H1 (cell line): ENCODE measurements around the gene ENDOV.

ENCODE experiments used
- CTCF ChIP-seq, 3 experiments: IDR thresholded peaks; 1 replicate in 2 of 3; 2 replicates in 1 of 3; pipeline versions ENCODE4 v1.5.1 to v1.6.1; 2011; ENCODE audit warnings: low read length in 3 of 3, mild to moderate bottlenecking in 3 of 3, inconsistent platforms in 2 of 3, low read depth in 1 of 3, moderate library complexity in 1 of 3; ENCODE audit not compliant: insufficient read depth in 1 of 3; ENCODE audit errors: control extremely low read depth in 1 of 3
- HDAC2 ChIP-seq, 2 experiments: fragments of 300-600 bp in 1 of 2; sonication (generic) in 1 of 2; IDR thresholded peaks; 2 replicates each; pipeline ENCODE4 v1.6.1; 2011 to 2012; ENCODE audit warnings: low read depth in 2 of 2, low read length in 2 of 2, mild to moderate bottlenecking in 2 of 2, moderate library complexity in 2 of 2, borderline replicate concordance in 1 of 2, inconsistent platforms in 1 of 2

GRCh38 chr17:80376531-80376930 is 38.4 kb upstream of the ENDOV start:
- TF ChIP-seq HDAC2 (IDR thresholded peaks at IDR 0.05; ENCODE audit: borderline replicate concordance in 1 of 2, low read depth in 2 of 2, low read length in 2 of 2) (no peak), CTCF (IDR thresholded peaks at IDR 0.05; ENCODE audit: control extremely low read depth in 1 of 3, insufficient read depth in 1 of 3, low read depth in 1 of 3, low read length in 3 of 3) (no peak)
